T-helper 2 cell treated with Interferon-gamma antibody and Interleukin-4, amounts not matched to agents 5 μg/mL and 100 μg/mL, for 36 hours (primary cell): ENCODE results near the gene GAN.
A peak's percentile ranks its signal among the peaks of the same experiment; 100 is the strongest.

Source experiments
- DNase-seq: peaks from one replicate; pipeline ENCODE4 v3.0.0; 2021; ENCODE audit warnings: low spot score
- H3K27ac Mint-ChIP-seq: one replicate; pipeline ENCODE4 v1.8.0; 2021; ENCODE audit warnings: mild to moderate bottlenecking, mixed read lengths
- H3K27me3 Mint-ChIP-seq: one replicate; pipeline ENCODE4 v1.8.0; 2021; ENCODE audit warnings: low read depth, mixed read lengths
- H3K36me3 Mint-ChIP-seq: one replicate; pipeline ENCODE4 v1.8.0; 2021; ENCODE audit warnings: low read depth, mixed read lengths
- H3K4me1 Mint-ChIP-seq: one replicate; pipeline ENCODE4 v1.8.0; 2021; ENCODE audit warnings: low read depth, mixed read lengths
- H3K4me3 Mint-ChIP-seq: one replicate; pipeline ENCODE4 v1.8.0; 2022; ENCODE audit warnings: mild to moderate bottlenecking, moderate library complexity, mixed read lengths
- H3K9me3 Mint-ChIP-seq: one replicate; pipeline ENCODE4 v1.8.0; 2021; ENCODE audit warnings: mixed read lengths

GAN gene

DNA sequence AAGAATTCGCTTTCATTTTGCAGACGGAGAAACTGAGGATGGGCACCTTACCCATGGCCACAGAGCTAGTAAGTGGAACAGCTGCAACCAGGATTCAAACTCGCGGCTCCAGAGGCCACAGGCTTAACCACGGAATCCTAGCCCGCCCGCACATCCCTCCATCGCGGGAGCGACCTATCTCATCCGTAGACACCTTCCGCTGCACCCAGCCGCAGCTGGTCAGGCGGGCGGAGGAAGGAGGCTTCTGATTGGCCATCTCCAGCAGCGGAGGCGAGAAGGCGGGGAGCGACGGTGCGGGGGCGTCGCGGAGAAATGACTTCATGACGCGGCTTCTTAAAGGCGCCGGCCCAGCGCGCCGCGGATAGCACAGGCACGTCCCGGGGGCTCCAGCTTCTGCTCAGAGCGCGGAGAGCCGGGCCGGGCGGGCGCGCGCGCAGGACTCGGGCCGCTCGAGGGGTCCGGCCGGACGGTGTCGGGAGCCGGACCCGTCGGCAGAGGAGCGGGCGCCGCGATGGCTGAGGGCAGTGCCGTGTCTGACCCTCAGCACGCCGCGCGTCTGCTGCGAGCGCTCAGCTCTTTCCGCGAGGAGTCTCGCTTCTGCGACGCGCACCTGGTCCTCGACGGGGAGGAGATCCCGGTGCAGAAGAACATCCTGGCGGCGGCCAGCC is at the start of gene GAN:
Gene GAN, plus strand, starts transcription at position 360 of the 668 bp plus-strand sequence. Its CDS starts 152 bp downstream, at position 512.
- Mint-ChIP-seq H3K27me3 (no peaks in the 10 kb centered on the region), H3K36me3 (peaks cover 5% of the 10 kb centered on the region), H3K4me1 (peaks cover 35% of the 10 kb centered on the region), H3K9me3 (no peaks in the 10 kb centered on the region), H3K27ac (peak within 1 kb of the TSS; percentile 89), H3K4me3 (peak within 1 kb of the TSS; percentile 95)
- DNase-seq = peak; percentile 97

DNA sequence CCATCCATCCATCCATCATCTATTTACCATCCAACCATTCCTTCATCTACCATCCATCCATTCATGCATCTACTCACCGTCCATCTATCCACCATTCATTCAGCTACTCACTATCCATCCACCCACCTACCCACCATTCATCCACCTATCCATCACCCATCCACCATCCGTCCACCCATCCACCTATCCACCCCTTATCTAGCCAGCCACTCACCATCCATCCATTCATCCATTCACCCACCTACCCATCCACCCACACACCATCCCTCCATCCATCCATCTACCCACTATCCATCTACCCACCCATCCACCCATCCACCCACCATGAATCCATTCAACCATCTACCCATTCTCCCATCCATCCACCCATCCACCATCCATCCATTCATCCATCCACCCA is 49.7 kb upstream of the GAN start:
- H3K36me3 Mint-ChIP-seq = no peaks in the 10 kb centered on the region
- no peak overlapping the region for H3K27ac Mint-ChIP-seq
- peaks cover 4% of the 10 kb centered on the region for H3K4me1 Mint-ChIP-seq
- H3K27me3 Mint-ChIP-seq = no peaks in the 10 kb centered on the region
- no peak for DNase-seq
- no peaks in the 10 kb centered on the region for H3K9me3 Mint-ChIP-seq
- H3K4me3 Mint-ChIP-seq = no peak overlapping the region

GRCh38 chr16:81265658-81266451 is 48.9 kb upstream of the GAN start:
- Mint-ChIP-seq H3K9me3 (no peaks in the 10 kb centered on the region), H3K27ac (no peak overlapping the region), H3K4me1 (peaks cover 4% of the 10 kb centered on the region), H3K36me3 (no peaks in the 10 kb centered on the region), H3K27me3 (no peaks in the 10 kb centered on the region), H3K4me3 (no peak overlapping the region)
- DNase-seq = no peak

DNA sequence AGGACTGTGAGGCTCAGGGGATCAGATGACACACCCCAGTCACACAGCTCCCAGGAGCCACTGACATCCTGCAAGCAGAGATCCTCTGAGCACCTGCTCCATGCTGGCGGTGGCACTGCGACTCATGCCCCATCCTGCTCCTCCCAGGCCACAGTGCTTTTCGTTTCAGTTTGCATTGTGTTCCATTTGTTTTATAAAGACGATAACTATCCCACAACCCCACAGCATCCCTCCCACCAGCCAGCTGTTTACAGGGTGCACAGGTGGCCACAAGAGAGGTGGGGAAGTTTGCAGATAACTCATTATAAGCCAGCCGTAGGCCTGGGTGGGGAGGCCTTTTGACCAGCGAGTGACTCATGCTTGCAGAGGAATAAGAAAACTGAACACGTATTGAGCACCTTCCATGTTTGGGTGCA is 48.1 kb upstream of the GAN start:
- peaks cover 4% of the 10 kb centered on the region for H3K4me1 Mint-ChIP-seq
- H3K4me3 Mint-ChIP-seq = peak overlapping the region; percentile 24
- no peaks in the 10 kb centered on the region for H3K36me3 Mint-ChIP-seq
- peak; percentile 48 for DNase-seq
- H3K9me3 Mint-ChIP-seq = no peaks in the 10 kb centered on the region
- H3K27me3 Mint-ChIP-seq = no peaks in the 10 kb centered on the region
- no peak overlapping the region for H3K27ac Mint-ChIP-seq

DNA sequence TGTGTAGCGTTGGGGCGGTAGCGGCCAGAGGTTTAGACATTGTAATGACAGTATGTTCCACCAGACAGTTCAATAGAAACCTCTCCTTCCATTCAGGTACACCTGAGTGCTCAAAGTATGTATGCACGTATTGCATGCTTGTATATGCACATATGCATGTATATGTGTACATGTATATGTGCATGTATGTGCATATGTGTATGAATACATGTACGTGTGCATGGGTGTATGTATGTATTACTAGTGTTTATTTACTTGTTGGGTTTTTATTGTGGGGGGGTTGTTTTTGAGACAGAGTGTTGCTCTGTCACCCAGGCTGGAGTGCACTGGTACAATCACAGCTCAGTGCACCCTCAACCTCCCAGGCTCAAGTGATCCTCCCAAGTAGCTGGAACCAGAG is 46.3 kb upstream of the GAN start:
- DNase-seq = no peak
- Mint-ChIP-seq H3K4me1 (peaks cover 4% of the 10 kb centered on the region), H3K9me3 (no peaks in the 10 kb centered on the region), H3K27ac (no peak overlapping the region), H3K27me3 (no peaks in the 10 kb centered on the region), H3K36me3 (no peaks in the 10 kb centered on the region), H3K4me3 (no peak overlapping the region)

GRCh38 chr16:81273223-81273950 is 41.4 kb upstream of the GAN start:
- Mint-ChIP-seq H3K27ac (no peak overlapping the region), H3K36me3 (no peaks in the 10 kb centered on the region), H3K9me3 (no peaks in the 10 kb centered on the region), H3K4me3 (no peak overlapping the region), H3K4me1 (no peaks in the 10 kb centered on the region), H3K27me3 (no peaks in the 10 kb centered on the region)
- DNase-seq = no peak

GRCh38 chr16:81275064-81275532 is 39.7 kb upstream of the GAN start:
- no peaks in the 10 kb centered on the region for H3K9me3 Mint-ChIP-seq
- no peaks in the 10 kb centered on the region for H3K4me1 Mint-ChIP-seq
- no peak for DNase-seq
- H3K27ac Mint-ChIP-seq = no peak overlapping the region
- no peaks in the 10 kb centered on the region for H3K27me3 Mint-ChIP-seq
- H3K36me3 Mint-ChIP-seq = no peaks in the 10 kb centered on the region
- no peak overlapping the region for H3K4me3 Mint-ChIP-seq

- H3K27ac Mint-ChIP-seq = no peak overlapping the region
- no peak for DNase-seq
- H3K27me3 Mint-ChIP-seq = no peaks in the 10 kb centered on the region
- no peaks in the 10 kb centered on the region for H3K9me3 Mint-ChIP-seq
- H3K4me1 Mint-ChIP-seq = no peaks in the 10 kb centered on the region
- H3K36me3 Mint-ChIP-seq = no peaks in the 10 kb centered on the region
- H3K4me3 Mint-ChIP-seq = no peak overlapping the region
Observed at GRCh38 chr16:81275795-81276194, 39.0 kb upstream of the GAN start.

GRCh38 chr16:81276323-81276722 is 38.4 kb upstream of the GAN start:
- Mint-ChIP-seq H3K4me1 (no peaks in the 10 kb centered on the region), H3K27ac (no peak overlapping the region), H3K9me3 (no peaks in the 10 kb centered on the region), H3K27me3 (no peaks in the 10 kb centered on the region), H3K36me3 (no peaks in the 10 kb centered on the region), H3K4me3 (no peak overlapping the region)
- DNase-seq = no peak

GRCh38 chr16:81277541-81278080 is 37.2 kb upstream of the GAN start:
- Mint-ChIP-seq H3K27ac (no peak overlapping the region), H3K4me3 (no peak overlapping the region), H3K36me3 (no peaks in the 10 kb centered on the region), H3K4me1 (no peaks in the 10 kb centered on the region), H3K9me3 (no peaks in the 10 kb centered on the region), H3K27me3 (no peaks in the 10 kb centered on the region)
- DNase-seq = no peak

DNA sequence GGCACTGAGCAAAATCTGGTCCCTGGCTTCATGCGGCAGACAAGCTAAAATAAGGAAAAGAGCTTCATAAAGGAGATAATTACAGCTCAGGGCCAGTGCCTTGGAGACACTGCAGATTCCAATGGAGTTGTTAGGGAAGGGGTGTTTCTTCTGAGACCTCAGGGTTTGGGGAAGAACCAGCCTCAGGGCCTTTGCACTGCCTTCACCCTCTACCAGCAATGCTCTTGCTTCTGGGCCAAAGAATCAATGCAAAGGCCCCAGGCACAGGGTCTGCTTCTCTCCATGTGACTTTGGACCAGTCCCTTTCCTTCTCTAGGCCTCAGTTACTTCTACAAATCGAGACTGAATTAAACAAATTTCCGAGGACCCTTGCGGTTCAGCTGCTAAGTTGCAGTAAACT is 36.2 kb upstream of the GAN start:
- Mint-ChIP-seq H3K4me1 (no peaks in the 10 kb centered on the region), H3K27ac (no peak overlapping the region), H3K4me3 (no peak overlapping the region), H3K27me3 (no peaks in the 10 kb centered on the region), H3K9me3 (no peaks in the 10 kb centered on the region), H3K36me3 (no peaks in the 10 kb centered on the region)
- DNase-seq = no peak

- Mint-ChIP-seq H3K27me3 (no peaks in the 10 kb centered on the region), H3K4me3 (no peak overlapping the region), H3K4me1 (no peaks in the 10 kb centered on the region), H3K9me3 (no peaks in the 10 kb centered on the region), H3K27ac (no peak overlapping the region), H3K36me3 (no peaks in the 10 kb centered on the region)
- no peak for DNase-seq
Observed at GRCh38 chr16:81279392-81279791, 35.4 kb upstream of the GAN start.

DNA sequence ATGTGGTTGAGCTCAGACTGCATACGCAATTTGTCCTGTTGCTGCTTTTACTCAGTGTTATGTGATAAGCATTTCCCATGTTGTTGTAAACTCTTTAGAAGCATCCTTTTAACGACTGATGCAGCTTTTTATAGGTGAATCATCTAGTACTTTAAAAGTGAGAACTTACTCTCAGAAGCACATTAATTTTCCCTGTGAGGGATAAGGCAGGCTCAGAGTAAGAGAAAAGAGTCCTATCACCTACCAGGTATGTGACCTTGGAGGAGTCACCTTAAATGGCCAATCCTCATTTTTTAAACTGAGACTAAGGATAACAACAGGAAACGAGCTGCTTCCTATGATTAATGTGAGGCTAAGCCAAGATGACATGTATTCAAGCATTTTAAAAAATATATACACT is 34.4 kb upstream of the GAN start:
- Mint-ChIP-seq H3K9me3 (no peaks in the 10 kb centered on the region), H3K4me3 (no peak overlapping the region), H3K27me3 (no peaks in the 10 kb centered on the region), H3K36me3 (no peaks in the 10 kb centered on the region), H3K4me1 (no peaks in the 10 kb centered on the region), H3K27ac (no peak overlapping the region)
- no peak for DNase-seq

- no peak for DNase-seq
- Mint-ChIP-seq H3K4me1 (no peaks in the 10 kb centered on the region), H3K27me3 (no peaks in the 10 kb centered on the region), H3K27ac (no peak overlapping the region), H3K36me3 (no peaks in the 10 kb centered on the region), H3K4me3 (no peak overlapping the region), H3K9me3 (no peaks in the 10 kb centered on the region)
Observed at GRCh38 chr16:81283044-81283443, 31.7 kb upstream of the GAN start.
